DND-41 (cell line): Measurements from ENCODE around the gene PLD1.

ENCODE experiments used
- ATAC-seq: fragments of 200-7000 bp; cut with Tn5 transposase; 3 replicates; pipeline ENCODE4 v1.9.1; 2021; ENCODE audit warnings: low read depth; ENCODE audit not compliant: insufficient read depth
- DNase-seq: peaks from one replicate; pipeline ENCODE4 v3.0.0-alpha.2; 2020
- H2AFZ ChIP-seq: 2 replicates; pipeline ENCODE4 v1.6.0; 2012; ENCODE audit warnings: low read depth, low read length
- H3K27ac ChIP-seq: 2 replicates; pipeline ENCODE4 v1.5.1; 2012; ENCODE audit warnings: low read length, inconsistent platforms
- H3K27me3 ChIP-seq: fragments of 200-600 bp; sonication (generic); 2 replicates; pipeline ENCODE4 v1.6.0; 2012; ENCODE audit warnings: low read length, mild to moderate bottlenecking, inconsistent platforms; ENCODE audit not compliant: insufficient read depth, poor library complexity
- H3K36me3 ChIP-seq: 2 replicates; pipeline ENCODE4 v1.5.1; 2012; ENCODE audit warnings: low read length, inconsistent platforms; ENCODE audit not compliant: insufficient read depth
- H3K4me1 ChIP-seq: 2 replicates; pipeline ENCODE4 v1.5.1; 2012; ENCODE audit warnings: mild to moderate bottlenecking, low read length; ENCODE audit not compliant: insufficient read depth
- H3K4me2 ChIP-seq: 2 replicates; pipeline ENCODE4 v1.6.0; 2012; ENCODE audit warnings: mild to moderate bottlenecking, moderate library complexity, low read length, inconsistent platforms; ENCODE audit not compliant: insufficient read depth
- H3K4me3 ChIP-seq, 2 experiments: fragments of 200-600 bp in 1 of 2; shearing (Covaris generic) in 1 of 2; 2 replicates each; pipeline ENCODE4 v1.5.1; 2012 to 2016; ENCODE audit warnings: inconsistent platforms in 2 of 2, low read length in 2 of 2, mild to moderate bottlenecking in 2 of 2, low read depth in 1 of 2, moderate library complexity in 1 of 2
- H3K79me2 ChIP-seq: 2 replicates; pipeline ENCODE4 v1.6.0; 2012; ENCODE audit warnings: low read length, inconsistent platforms; ENCODE audit not compliant: insufficient read depth
- H3K9ac ChIP-seq: 2 replicates; pipeline ENCODE4 v1.6.0; 2012; ENCODE audit warnings: low read depth, mild to moderate bottlenecking, inconsistent platforms, low read length, moderate library complexity
- H3K9me3 ChIP-seq: 2 replicates; pipeline ENCODE4 v1.5.1; 2012; ENCODE audit warnings: low read length, moderate library complexity, mild to moderate bottlenecking, inconsistent platforms; ENCODE audit not compliant: insufficient read depth, severe bottlenecking
- H4K20me1 ChIP-seq: 2 replicates; pipeline ENCODE4 v1.6.0; 2012; ENCODE audit warnings: low read length; ENCODE audit not compliant: insufficient read depth
- EZH2 ChIP-seq: IDR thresholded peaks from 3 replicates; pipeline ENCODE4 v1.6.1; 2012; ENCODE audit warnings: borderline replicate concordance, low read depth, mild to moderate bottlenecking, moderate library complexity, low read length, inconsistent platforms; ENCODE audit not compliant: severe bottlenecking
- TF ChIP-seq, protein P1 (sequence below): IDR thresholded peaks from 2 replicates; pipeline ENCODE4 v1.5.1; 2012; ENCODE audit warnings: borderline replicate concordance, low read length, moderate library complexity, mild to moderate bottlenecking; ENCODE audit not compliant: poor library complexity, severe bottlenecking; ENCODE audit errors: extremely low read depth

PLD1 gene

DNA sequence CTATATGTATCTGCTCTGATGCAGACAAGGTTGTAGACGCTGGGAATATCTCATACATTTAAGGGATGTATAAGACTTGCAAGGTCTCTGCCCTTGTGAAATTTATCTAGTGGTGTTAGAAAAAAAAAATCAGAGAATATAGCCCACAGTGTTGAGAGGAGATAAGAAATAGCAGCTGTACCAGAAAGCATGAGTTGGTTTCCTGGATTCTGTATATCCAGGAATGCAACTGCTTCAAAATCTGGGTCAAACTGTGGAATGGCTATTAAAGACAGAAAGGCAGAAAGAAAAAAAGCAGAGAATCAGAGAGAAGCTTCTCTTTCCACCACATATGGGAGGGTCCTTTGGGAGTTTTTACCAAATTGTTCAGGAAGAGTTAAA, 31.3 kb upstream of the PLD1 start:
- no peak for TF ChIP-seq EZH2
- TF ChIP-seq, protein P1, sequence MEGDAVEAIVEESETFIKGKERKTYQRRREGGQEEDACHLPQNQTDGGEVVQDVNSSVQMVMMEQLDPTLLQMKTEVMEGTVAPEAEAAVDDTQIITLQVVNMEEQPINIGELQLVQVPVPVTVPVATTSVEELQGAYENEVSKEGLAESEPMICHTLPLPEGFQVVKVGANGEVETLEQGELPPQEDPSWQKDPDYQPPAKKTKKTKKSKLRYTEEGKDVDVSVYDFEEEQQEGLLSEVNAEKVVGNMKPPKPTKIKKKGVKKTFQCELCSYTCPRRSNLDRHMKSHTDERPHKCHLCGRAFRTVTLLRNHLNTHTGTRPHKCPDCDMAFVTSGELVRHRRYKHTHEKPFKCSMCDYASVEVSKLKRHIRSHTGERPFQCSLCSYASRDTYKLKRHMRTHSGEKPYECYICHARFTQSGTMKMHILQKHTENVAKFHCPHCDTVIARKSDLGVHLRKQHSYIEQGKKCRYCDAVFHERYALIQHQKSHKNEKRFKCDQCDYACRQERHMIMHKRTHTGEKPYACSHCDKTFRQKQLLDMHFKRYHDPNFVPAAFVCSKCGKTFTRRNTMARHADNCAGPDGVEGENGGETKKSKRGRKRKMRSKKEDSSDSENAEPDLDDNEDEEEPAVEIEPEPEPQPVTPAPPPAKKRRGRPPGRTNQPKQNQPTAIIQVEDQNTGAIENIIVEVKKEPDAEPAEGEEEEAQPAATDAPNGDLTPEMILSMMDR: no peak
- Histone ChIP-seq H3K79me2 (no peaks in the 10 kb centered on the region), H3K4me3 (no peak overlapping the region), H3K4me2 (no peak overlapping the region), H2AFZ (no peak overlapping the region), H3K36me3 (no peaks in the 10 kb centered on the region), H3K27ac (no peak overlapping the region), H3K27me3 (peaks cover 13% of the 10 kb centered on the region), H3K9ac (no peak overlapping the region), H3K9me3 (no peaks in the 10 kb centered on the region), H4K20me1 (no peaks in the 10 kb centered on the region), H3K4me1 (no peaks in the 10 kb centered on the region)
- DNase-seq: no peak
- ATAC-seq: no peak

DNA sequence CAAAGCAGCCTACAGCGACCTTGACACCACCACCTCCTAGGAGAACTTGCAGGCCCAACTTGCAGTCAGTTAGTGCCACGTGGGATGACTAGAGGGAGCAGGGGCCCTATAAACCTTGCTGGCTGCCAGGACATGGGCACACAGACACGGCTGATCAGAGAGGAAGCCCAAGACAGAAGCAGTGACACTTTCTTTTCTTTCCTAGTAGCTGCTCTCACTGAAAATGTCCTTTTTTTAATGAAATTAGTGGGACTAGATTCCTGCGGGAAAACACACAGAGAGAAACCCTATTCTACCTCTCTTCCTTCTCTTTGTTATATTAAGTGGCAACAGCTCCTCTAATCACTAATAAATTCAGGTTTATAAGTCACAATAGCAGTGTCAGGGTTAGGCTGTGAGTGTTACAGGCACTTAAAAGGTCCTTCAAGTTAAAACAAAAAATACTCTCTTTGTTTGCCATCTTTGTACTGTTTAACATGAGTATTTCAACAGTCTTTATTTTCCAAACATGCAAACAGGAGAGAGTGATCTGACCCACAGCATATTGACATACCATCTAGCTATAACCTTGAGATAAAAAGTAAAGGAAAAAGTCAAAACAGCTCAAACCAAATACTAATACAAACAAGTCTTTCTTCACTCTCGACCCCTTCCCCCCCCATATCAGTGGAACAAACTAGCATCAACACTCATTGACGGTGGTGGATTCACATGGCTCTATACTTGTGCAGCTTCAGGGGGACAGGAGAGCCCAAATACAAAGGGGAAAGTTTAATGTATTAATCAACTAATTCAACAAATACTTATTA, 30.7 kb upstream of the PLD1 start:
- no peak for TF ChIP-seq EZH2
- TF ChIP-seq, protein P1: no peak
- Histone ChIP-seq H3K27ac (no peak overlapping the region), H2AFZ (no peak overlapping the region), H3K9ac (no peak overlapping the region), H3K4me1 (no peaks in the 10 kb centered on the region), H3K4me3 (no peak overlapping the region), H4K20me1 (no peaks in the 10 kb centered on the region), H3K36me3 (no peaks in the 10 kb centered on the region), H3K79me2 (no peaks in the 10 kb centered on the region), H3K27me3 (peaks cover 13% of the 10 kb centered on the region), H3K4me2 (no peak overlapping the region), H3K9me3 (no peaks in the 10 kb centered on the region)
- DNase-seq (no peak), ATAC-seq (no peak)

DNA sequence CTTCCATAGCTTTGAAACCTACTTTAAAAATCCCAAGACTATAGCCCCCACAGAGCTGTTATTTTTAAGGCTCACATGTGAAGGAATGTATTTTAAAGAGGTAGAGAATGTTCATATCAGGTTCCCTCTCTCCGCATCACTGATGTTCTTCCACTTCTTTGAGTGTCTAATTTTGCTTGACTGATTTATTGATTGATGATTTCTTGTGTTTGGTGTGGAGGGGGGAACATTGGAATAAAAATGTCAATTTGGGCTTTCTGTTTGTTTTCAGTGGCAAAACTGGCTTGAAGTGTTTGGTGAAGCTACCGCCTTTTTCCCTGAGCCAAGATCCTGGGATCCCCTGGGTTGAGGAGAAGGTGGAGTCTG, 30.1 kb upstream of the PLD1 start:
- Histone ChIP-seq H2AFZ (no peak overlapping the region), H3K4me2 (no peak overlapping the region)
- no peak for ATAC-seq

More for the DNA sequence above, 30.1 kb upstream of the PLD1 start:
- H3K9ac ChIP-seq: no peak overlapping the region
- H3K4me3 ChIP-seq: no peak overlapping the region
- H3K4me1 ChIP-seq: no peaks in the 10 kb centered on the region
- peaks cover 13% of the 10 kb centered on the region for H3K27me3 ChIP-seq
- H3K9me3 ChIP-seq: no peaks in the 10 kb centered on the region
- H3K79me2 ChIP-seq: no peaks in the 10 kb centered on the region
- no peaks in the 10 kb centered on the region for H3K36me3 ChIP-seq
- DNase-seq: no peak
- no peak for TF ChIP-seq EZH2
- TF ChIP-seq, protein P1: no peak
- no peaks in the 10 kb centered on the region for H4K20me1 ChIP-seq
- no peak overlapping the region for H3K27ac ChIP-seq
